Left renal cortex interstitium (tissue), 4 donors: ENCODE data around the gene MTCL1. TPM values are rescaled to one million over a fixed set of nuclear protein-coding genes. Genes with fewer than 3 reads are reported as not detected.

ENCODE experiments used
- polyA plus RNA-seq, 4 donors: library from polyadenylated mRNA; unstranded; fragments of 120-200 nt; gene quantifications; one replicate each; pipeline ENCODE4 v1.2.1, GENCODE V29; 2013; ENCODE audit not compliant: insufficient read length in 4 of 4

MTCL1 gene
- polyA plus RNA-seq, 4 donors: 13.4 to 33.1 (median 22.6) TPM

Other genes starting within 250 kb of the MTCL1 start
- 10 to 100 TPM; 39.8 to 51.4 (median 46.4) TPM for gene RAB12, start 96.1 kb upstream of the MTCL1 start, polyA plus RNA-seq